Fibroblast of pulmonary artery (primary cell): ENCODE data around the gene GLI2.

Source experiments
- DNase-seq: peaks from one replicate; pipeline ENCODE4 v3.0.0-alpha.2; 2010; ENCODE audit warnings: low read depth
- H3K4me3 ChIP-seq: replicated peaks from 2 replicates; pipeline ENCODE4 v1.5.1; 2011; ENCODE audit warnings: low read depth, mild to moderate bottlenecking, control low read depth, low read length, moderate library complexity
- TF ChIP-seq, protein P1 (sequence below): IDR thresholded peaks from 2 replicates; pipeline ENCODE4 v1.5.1; 2011; ENCODE audit warnings: mild to moderate bottlenecking, control low read depth, low read length, inconsistent platforms; ENCODE audit errors: missing control alignments

The GLI2 gene

DNA sequence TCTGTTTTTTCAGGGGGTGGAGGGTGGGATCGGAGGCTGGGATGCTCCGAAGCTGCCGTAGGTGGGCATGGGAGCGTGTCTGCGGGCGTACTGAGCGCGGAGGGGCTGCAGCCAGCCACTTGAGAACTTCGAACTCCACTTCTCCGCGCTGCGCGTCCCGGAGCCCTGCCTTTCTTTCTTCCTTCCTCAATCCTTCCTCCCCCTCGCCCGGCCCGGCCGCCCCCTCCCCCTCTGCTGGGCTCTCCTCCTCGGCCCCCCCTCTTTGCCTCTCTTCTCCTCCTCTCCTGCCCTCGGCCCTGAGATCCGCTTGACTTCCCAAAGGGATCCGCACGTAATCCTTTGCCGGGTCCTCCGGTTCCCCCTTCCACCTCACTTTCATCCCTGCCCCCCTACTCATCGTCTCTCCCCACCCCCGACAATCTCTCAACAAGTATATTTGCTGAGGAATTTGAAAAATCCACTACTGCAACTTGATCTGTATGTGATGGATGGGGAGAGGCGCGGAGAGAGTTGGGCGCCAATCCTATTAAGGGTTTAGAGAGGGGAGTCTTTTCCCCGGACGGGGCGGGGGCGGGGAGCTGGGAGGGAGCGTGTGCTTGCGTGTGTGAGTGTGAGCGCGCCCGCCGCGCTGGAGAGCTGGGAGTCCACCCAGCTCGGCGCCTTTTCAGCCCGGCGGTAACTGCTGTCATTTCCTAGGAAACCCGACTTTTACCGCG, 1.1 kb downstream of the GLI2 start:
- DNase-seq, result peak; percentile 90
- TF ChIP-seq, protein P1, sequence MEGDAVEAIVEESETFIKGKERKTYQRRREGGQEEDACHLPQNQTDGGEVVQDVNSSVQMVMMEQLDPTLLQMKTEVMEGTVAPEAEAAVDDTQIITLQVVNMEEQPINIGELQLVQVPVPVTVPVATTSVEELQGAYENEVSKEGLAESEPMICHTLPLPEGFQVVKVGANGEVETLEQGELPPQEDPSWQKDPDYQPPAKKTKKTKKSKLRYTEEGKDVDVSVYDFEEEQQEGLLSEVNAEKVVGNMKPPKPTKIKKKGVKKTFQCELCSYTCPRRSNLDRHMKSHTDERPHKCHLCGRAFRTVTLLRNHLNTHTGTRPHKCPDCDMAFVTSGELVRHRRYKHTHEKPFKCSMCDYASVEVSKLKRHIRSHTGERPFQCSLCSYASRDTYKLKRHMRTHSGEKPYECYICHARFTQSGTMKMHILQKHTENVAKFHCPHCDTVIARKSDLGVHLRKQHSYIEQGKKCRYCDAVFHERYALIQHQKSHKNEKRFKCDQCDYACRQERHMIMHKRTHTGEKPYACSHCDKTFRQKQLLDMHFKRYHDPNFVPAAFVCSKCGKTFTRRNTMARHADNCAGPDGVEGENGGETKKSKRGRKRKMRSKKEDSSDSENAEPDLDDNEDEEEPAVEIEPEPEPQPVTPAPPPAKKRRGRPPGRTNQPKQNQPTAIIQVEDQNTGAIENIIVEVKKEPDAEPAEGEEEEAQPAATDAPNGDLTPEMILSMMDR, result no peak
- H3K4me3 ChIP-seq, result peak overlapping the region; percentile 77

DNA sequence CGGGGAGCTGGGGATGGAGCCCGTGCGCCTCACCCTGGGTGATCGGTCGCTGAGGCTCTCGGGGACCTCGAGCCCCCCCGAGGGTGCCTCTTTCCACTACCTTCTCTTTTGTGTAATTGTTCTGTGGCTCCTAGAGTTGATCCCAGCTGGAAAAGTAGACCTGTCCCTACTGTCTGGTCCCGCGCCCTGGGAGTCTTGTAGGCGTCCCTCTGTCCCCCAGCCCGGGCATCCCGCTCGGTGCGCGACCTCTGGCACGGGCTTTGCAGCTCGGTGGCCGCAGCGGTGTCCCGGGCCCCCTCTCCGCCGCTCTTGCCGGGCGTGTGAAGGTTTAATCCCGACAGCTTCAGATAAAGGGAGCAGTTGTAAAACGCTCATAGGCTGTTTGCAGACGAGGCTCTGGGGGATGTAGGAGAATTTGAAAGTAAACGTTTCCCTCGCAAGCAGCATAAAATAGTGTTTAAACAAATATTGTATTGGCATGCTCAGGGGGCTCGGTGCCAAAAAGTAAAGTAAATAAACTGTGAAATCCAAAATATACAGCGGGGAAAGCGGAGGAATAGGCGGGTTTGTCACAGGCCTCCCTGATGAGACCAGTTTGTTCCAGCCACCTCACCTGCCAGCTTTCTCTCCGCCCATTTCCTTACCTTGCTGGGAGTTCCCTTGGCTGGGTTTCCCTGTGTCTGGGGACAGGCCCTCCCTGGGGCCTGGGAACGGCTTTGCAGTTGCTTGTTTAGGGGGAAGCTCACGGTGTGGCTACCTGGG, 1.9 kb downstream of the GLI2 start:
- peak overlapping the region; percentile 77 for H3K4me3 ChIP-seq
- TF ChIP-seq, protein P1, result no peak
- DNase-seq, result peak; percentile 51

DNA sequence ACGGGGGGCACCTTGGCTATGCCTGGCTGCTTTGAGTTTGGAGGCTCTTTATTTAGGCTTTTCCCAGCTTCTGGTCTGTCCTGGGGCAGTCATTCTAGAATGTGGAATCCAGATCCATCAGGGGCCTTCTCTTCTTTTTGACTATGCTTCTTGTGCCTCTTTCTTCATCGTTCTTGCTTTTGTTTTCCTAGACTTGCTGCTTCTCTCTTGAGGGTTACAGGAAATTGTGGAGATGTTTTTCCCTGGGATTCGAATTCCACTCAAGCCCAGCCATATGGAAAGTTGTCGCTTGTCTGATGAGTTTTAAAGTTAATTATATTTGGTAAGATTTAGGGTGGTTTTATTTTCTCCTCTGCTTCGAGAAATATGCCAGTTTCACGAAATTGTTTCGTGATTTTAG, 2.4 kb downstream of the GLI2 start:
- H3K4me3 ChIP-seq, result peak overlapping the region; percentile 77
- TF ChIP-seq, protein P1, result no peak
- no peak for DNase-seq

DNA sequence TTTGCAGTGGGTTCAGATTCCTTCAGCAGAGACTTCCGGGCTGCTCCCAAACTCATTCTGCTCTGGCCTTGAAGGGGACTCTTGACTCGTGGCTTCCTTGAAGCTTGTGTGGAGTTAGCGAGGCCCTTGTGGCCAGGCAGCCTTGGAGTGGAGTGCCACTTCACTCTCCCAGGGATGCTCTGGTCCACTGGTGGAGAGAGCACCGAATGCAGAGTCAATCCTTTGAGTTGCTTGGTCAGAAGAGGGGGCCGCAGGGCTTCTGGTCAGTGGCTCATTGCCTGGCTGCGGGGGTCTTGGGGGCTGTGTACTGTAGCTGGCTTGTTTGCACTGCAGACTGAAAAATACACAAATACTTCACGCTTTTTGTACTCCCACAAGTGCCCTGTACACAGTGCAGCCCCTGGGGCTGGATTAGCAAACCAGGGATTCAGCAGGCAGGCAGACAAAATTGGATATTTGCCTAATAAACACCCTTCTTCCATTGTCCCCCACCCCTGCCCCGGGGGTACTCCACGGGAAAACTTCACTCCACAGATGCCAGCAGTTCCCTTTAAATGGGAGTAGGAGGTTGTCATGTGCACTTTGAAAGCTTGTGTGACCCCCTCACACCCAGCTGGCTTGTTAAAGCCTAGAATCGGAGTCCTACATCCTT, 3.2 kb downstream of the GLI2 start:
- H3K4me3 ChIP-seq, result peak overlapping the region; percentile 3
- TF ChIP-seq, protein P1, result no peak
- DNase-seq, result no peak

DNA sequence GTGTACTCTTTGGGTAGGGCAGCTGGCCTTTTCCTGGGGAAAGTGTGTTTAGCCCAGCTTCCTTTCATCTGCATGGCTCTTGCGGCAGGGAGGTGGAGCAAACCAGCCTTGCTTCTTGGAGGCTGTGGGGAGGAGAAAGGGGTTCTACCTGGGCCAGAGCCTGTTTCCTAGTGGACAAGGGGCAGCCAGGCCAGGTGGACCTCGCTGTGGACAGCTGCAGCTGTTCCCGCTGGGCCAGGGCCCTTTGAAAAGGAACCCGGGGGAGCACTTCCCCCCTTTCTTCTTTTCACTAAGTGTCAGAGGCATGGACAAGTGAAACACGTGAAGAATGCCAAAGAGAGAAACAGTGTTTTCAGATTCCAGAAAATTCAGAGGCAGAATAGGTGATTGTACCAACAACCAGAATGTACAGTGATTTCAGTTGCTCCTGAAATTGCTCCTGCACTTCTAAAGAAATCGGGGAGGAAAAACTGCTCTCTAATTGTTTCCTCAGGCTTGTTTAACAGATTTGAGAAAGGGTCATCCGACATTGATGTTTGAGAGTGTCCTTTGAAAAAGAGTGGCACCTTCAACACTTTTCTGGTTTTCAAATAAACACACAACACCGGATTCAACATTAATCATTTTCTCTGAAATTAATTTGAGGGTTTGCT, 3.9 kb downstream of the GLI2 start:
- peak overlapping the region; percentile 3 for H3K4me3 ChIP-seq
- no peak for DNase-seq
- TF ChIP-seq, protein P1, result no peak

DNA sequence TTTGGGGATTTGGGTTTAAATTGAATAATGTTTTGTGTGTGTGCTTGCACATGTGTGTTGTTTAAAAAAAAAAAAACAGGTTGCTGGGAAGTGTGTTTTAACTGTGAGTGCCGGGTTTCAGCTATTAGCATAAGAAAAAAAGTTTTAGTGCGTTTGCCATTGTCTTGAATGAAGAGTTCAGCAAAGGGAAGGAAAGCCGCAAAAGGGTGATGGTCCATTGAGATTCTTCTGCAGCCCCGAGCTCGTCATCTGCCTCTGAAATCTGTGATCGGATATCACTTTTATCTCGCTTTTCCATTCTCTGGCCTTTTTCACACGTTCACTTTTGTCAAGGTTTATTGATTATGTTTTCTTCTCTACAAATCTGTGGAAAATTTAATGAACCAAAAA, 4.7 kb downstream of the GLI2 start:
- TF ChIP-seq, protein P1, result no peak
- no peak overlapping the region for H3K4me3 ChIP-seq
- DNase-seq, result no peak
